WTC11 (cell line): ENCODE data around the gene TMEM131L.

Experiments used
- SP1 ChIP-seq: sonication (generic); formaldehyde crosslinking; conservative IDR thresholded peaks from 2 replicates; pipeline ENCODE4 v1.8.1; 2022; ENCODE audit warnings: missing genetic modification reagents
- TEAD4 ChIP-seq: sonication (generic); formaldehyde crosslinking; IDR thresholded peaks from 2 replicates; pipeline ENCODE4 v1.8.0; 2022; ENCODE audit warnings: mild to moderate bottlenecking, missing genetic modification reagents
- TF ChIP-seq, protein P1 (sequence below): sonication (generic); formaldehyde crosslinking; IDR thresholded peaks from 2 replicates; pipeline ENCODE4 v1.8.0; 2022; ENCODE audit warnings: mild to moderate bottlenecking, missing genetic modification reagents

DNA sequence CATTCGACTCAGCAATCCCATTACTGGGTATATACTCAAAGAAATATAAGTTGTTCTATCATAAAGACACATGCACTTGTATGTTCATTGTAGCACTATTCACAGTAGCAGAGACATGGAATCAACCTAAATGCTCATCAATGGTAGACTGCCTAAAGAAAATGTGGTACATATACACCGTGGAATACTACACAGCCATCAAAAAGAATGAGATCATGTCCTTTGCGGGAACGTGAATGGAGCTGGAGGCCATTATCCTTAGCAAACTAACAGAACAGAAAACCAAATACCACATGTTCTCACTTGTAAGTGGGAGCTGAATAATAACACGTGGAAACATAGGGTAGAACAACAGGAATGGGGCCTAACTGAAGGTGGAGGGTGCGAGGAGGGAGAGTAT is 44.9 kb downstream of the TMEM131L start:
- TF ChIP-seq, protein P1, sequence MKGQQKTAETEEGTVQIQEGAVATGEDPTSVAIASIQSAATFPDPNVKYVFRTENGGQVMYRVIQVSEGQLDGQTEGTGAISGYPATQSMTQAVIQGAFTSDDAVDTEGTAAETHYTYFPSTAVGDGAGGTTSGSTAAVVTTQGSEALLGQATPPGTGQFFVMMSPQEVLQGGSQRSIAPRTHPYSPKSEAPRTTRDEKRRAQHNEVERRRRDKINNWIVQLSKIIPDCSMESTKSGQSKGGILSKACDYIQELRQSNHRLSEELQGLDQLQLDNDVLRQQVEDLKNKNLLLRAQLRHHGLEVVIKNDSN, result no peak
- no peak for TF ChIP-seq TEAD4
- no peak for TF ChIP-seq SP1 (CRISPR knock-in tag)
